HUES6 (cell line): Measurements from ENCODE around the gene ASCC2.

ENCODE experiments used
- H3K27ac ChIP-seq: 2 replicates; pipeline ENCODE4 v1.7.0; 2013; ENCODE audit warnings: low read depth, mild to moderate bottlenecking, low read length, inconsistent platforms
- H3K27me3 ChIP-seq: 2 replicates; pipeline ENCODE4 v1.6.1; 2013; ENCODE audit warnings: low read length; ENCODE audit not compliant: control insufficient read depth, insufficient read depth
- H3K36me3 ChIP-seq: 2 replicates; pipeline ENCODE4 v1.6.1; 2013; ENCODE audit warnings: low read length; ENCODE audit not compliant: control insufficient read depth, insufficient read depth
- H3K4me1 ChIP-seq: 2 replicates; pipeline ENCODE4 v1.6.1; 2013; ENCODE audit warnings: low read length; ENCODE audit not compliant: control insufficient read depth, insufficient read depth
- H3K4me3 ChIP-seq: 2 replicates; pipeline ENCODE4 v1.5.1; 2013; ENCODE audit warnings: low read depth, low read length
- H3K9ac ChIP-seq: one replicate; pipeline ENCODE4 v1.6.1; 2013; ENCODE audit warnings: mild to moderate bottlenecking, low read length
- H3K9me3 ChIP-seq: 2 replicates; pipeline ENCODE4 v1.6.1; 2013; ENCODE audit warnings: low read depth, low read length; ENCODE audit not compliant: control insufficient read depth, insufficient read depth

ASCC2 gene

GRCh38 chr22:29741926-29742325, 96.1 kb downstream of the ASCC2 start:
- Histone ChIP-seq H3K27ac (no peak overlapping the region), H3K4me1 (no peaks in the 10 kb centered on the region; the same call in 1 of the 2 replicates), H3K9ac (no peak overlapping the region)

GRCh38 chr22:29740216-29740615, 97.9 kb downstream of the ASCC2 start:
- H3K9ac ChIP-seq, result no peak overlapping the region
- H3K9me3 ChIP-seq, result no peaks in the 10 kb centered on the region
- no peaks in the 10 kb centered on the region for H3K27me3 ChIP-seq
- H3K4me3 ChIP-seq, result no peak overlapping the region
- peaks cover 3% of the 10 kb centered on the region for H3K4me1 ChIP-seq
- H3K27ac ChIP-seq, result no peak overlapping the region
- H3K36me3 ChIP-seq, result no peaks in the 10 kb centered on the region

More at GRCh38 chr22:29741926-29742325, 96.1 kb downstream of the ASCC2 start:
- H3K4me3 ChIP-seq, result no peak overlapping the region
- H3K27me3 ChIP-seq, result no peaks in the 10 kb centered on the region
- no peaks in the 10 kb centered on the region for H3K9me3 ChIP-seq
- no peaks in the 10 kb centered on the region for H3K36me3 ChIP-seq

GRCh38 chr22:29739346-29739875, 98.7 kb downstream of the ASCC2 start:
- Histone ChIP-seq H3K27me3 (no peaks in the 10 kb centered on the region), H3K9ac (no peak overlapping the region), H3K36me3 (no peaks in the 10 kb centered on the region), H3K4me3 (no peak overlapping the region), H3K9me3 (no peaks in the 10 kb centered on the region), H3K27ac (no peak overlapping the region), H3K4me1 (peaks cover 11% of the 10 kb centered on the region)
